CD4-positive, alpha-beta T cell treated with Interleukin-12 subunit alpha and Interleukin-12 subunit beta, for 1 hour (primary cell): ENCODE data around the gene GULP1.
"Not testable (repeated sequence)": the region's sequence is repeated elsewhere in the genome, so short reads cannot be mapped to it uniquely, and the experiment has no call there.

Experiments used
- DNase-seq: peaks from one replicate; pipeline ENCODE4 v3.0.0-alpha.2; 2020

Gene GULP1

GRCh38 chr2:188435115-188435514 is 143.4 kb downstream of the GULP1 start:
- DNase-seq = no peak

GRCh38 chr2:188437537-188437936 is 145.9 kb downstream of the GULP1 start:
- DNase-seq = no peak

GRCh38 chr2:188439986-188440385 is 148.3 kb downstream of the GULP1 start:
- no peak for DNase-seq

GRCh38 chr2:188440849-188441248 is 149.2 kb downstream of the GULP1 start:
- no peak for DNase-seq

- DNase-seq = no peak
Measured at GRCh38 chr2:188441288-188441947, 149.7 kb downstream of the GULP1 start.

GRCh38 chr2:188443207-188443606 is 151.5 kb downstream of the GULP1 start:
- DNase-seq = no peak

- no peak for DNase-seq
Measured at GRCh38 chr2:188444106-188444835, 152.6 kb downstream of the GULP1 start.

- DNase-seq = no peak
Measured at GRCh38 chr2:188449561-188449960, 157.9 kb downstream of the GULP1 start.

GRCh38 chr2:188449971-188450370 is 158.3 kb downstream of the GULP1 start:
- no peak for DNase-seq

GRCh38 chr2:188450732-188451483 is 159.2 kb downstream of the GULP1 start:
- no peak for DNase-seq

GRCh38 chr2:188452084-188452483 is 160.4 kb downstream of the GULP1 start:
- DNase-seq = no peak

- DNase-seq = no peak
Measured at GRCh38 chr2:188456114-188456909, 164.6 kb downstream of the GULP1 start.

- no peak for DNase-seq
Measured at GRCh38 chr2:188459061-188459460, 167.4 kb downstream of the GULP1 start.

GRCh38 chr2:188466078-188466477 is 174.4 kb downstream of the GULP1 start:
- DNase-seq = not testable (repeated sequence)

GRCh38 chr2:188466761-188467160 is 175.1 kb downstream of the GULP1 start:
- no peak for DNase-seq

GRCh38 chr2:188471166-188471565 is 179.5 kb downstream of the GULP1 start:
- no peak for DNase-seq

- DNase-seq = no peak
Measured at GRCh38 chr2:188473306-188473705, 181.6 kb downstream of the GULP1 start.

GRCh38 chr2:188474316-188474715 is 182.6 kb downstream of the GULP1 start:
- no peak for DNase-seq

- DNase-seq = no peak
Measured at GRCh38 chr2:188475945-188476344, 184.3 kb downstream of the GULP1 start.

- no peak for DNase-seq
Measured at GRCh38 chr2:188477564-188478103, 186.0 kb downstream of the GULP1 start.

- DNase-seq = no peak
Measured at GRCh38 chr2:188478724-188479123, 187.1 kb downstream of the GULP1 start.

GRCh38 chr2:188481474-188481873 is 189.8 kb downstream of the GULP1 start:
- no peak for DNase-seq

- no peak for DNase-seq
Measured at GRCh38 chr2:188485496-188485895, 193.8 kb downstream of the GULP1 start.
